IPS DF 6.9 (cell line): ENCODE measurements around the gene YOD1.
A peak's percentile ranks its signal among the peaks of the same experiment; 100 is the strongest.

Source experiments
- DNase-seq: peaks from one replicate; pipeline ENCODE4 v3.0.0-alpha.2; 2013; ENCODE audit warnings: low read depth, low spot score
- H3K27ac ChIP-seq: one replicate; pipeline ENCODE4 v1.5.1; 2013; ENCODE audit warnings: low read length, control low read depth
- H3K27me3 ChIP-seq: 2 replicates; pipeline ENCODE4 v1.6.1; 2013; ENCODE audit warnings: mild to moderate bottlenecking, low read length; ENCODE audit not compliant: control insufficient read depth, insufficient read depth
- H3K36me3 ChIP-seq: 2 replicates; pipeline ENCODE4 v1.6.1; 2013; ENCODE audit warnings: low read length; ENCODE audit not compliant: control insufficient read depth, insufficient read depth
- H3K4me1 ChIP-seq: 2 replicates; pipeline ENCODE4 v1.6.1; 2013; ENCODE audit warnings: low read length; ENCODE audit not compliant: control insufficient read depth, insufficient read depth
- H3K4me3 ChIP-seq: 2 replicates; pipeline ENCODE4 v1.5.1; 2013; ENCODE audit warnings: mild to moderate bottlenecking, low read length
- H3K9me3 ChIP-seq: 2 replicates; pipeline ENCODE4 v1.6.1; 2013; ENCODE audit warnings: low read length, inconsistent platforms; ENCODE audit not compliant: control insufficient read depth, insufficient read depth
- WGBS: extraction: QIAGEN DNeasy Blood & Tissue Kit; methylation state at CpG from one replicate; pipeline ENCODE4 v1.1.7; 2013; ENCODE audit warnings: mixed read lengths, missing lambda C conversion rate; ENCODE audit not compliant: insufficient read length, insufficient coverage; 5-methylcytosine and 5-hydroxymethylcytosine counted together

The YOD1 gene

DNA sequence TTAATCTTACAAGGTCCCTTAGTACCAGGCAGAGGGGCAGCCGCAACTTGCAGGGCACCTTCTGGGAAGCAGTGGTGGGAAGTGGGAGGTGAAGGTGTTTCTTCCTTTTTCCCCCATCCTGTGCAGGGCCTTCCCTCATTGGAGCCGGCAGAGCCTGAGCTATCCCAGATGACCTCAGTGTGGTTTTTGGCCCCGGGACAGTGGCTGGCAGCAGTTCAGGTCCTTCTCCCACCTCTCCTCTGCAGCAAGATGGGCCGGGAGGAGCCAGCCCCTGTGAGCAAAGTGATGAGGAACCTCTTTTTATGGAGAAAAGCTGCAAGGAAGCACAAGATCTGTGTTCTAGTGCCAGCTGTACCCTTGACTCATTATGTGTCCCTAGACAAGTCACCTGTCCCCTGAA is 8.9 kb upstream of the YOD1 start:
- H3K4me1 ChIP-seq = peaks cover 2% of the 10 kb centered on the region; the same call in 1 of the 2 replicates
- no CpG with 5 or more reads among the region's 4 CpGs for WGBS
- no peak overlapping the region for H3K4me3 ChIP-seq
- no peak overlapping the region for H3K27ac ChIP-seq
- no peaks in the 10 kb centered on the region for H3K27me3 ChIP-seq
- H3K36me3 ChIP-seq = peaks cover 7% of the 10 kb centered on the region; the same call in 1 of the 2 replicates
- H3K9me3 ChIP-seq = no peaks in the 10 kb centered on the region
- no peak for DNase-seq

DNA sequence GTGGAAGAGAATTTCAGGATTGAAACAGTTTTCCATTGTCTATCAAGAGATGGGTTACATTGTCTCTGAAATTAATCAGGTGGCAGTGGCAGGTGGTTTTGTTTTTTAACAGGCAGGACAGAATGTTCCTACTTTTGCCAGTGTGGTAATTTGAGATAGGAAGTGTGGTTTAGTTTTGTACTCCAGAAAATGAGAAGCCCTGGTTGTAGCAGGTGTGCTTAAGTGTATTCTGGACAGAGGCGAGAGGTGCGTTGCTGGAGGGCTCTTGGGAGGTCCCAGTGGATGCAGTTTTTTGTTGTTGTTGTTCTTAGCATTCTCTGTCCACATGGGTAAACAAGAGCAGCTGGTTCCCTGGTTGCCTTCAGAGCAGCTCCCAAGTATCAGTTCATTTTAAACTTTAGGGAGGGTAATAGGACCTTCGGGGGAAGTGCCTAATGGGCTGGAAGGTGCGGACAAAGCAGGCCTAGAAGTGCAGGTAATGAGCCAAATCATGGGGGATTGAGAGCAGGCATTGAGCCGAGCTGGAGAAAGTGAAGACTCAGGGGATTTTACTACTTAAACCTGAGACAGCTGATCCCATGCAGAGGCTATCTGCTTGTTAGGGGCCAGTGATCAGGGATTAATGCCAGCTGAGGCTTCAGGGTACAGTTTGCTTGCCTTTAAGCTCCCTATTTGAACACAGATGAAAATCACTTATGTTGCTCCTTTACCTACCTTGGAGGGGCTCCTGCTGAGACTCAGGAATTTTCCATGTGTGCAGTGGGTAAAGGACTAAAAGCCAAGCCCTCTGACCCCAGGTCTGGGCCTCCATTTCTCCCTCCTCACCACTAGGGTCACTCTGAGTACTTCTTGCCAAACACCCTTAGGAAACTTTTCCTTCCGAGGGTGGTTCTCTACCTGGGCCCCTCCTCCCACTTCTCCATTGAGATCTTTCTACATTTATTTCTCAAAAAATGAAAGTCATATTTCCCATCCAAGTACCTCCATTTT is 8.2 kb upstream of the YOD1 start:
- H3K4me1 ChIP-seq = peaks cover 2% of the 10 kb centered on the region; the same call in 1 of the 2 replicates
- no peak overlapping the region for H3K27ac ChIP-seq
- H3K4me3 ChIP-seq = no peak overlapping the region
- no peaks in the 10 kb centered on the region for H3K9me3 ChIP-seq
- H3K36me3 ChIP-seq = peaks cover 7% of the 10 kb centered on the region; the same call in 1 of the 2 replicates
- H3K27me3 ChIP-seq = no peaks in the 10 kb centered on the region
- WGBS = no CpG with 5 or more reads among the region's 6 CpGs
- DNase-seq = no peak

DNA sequence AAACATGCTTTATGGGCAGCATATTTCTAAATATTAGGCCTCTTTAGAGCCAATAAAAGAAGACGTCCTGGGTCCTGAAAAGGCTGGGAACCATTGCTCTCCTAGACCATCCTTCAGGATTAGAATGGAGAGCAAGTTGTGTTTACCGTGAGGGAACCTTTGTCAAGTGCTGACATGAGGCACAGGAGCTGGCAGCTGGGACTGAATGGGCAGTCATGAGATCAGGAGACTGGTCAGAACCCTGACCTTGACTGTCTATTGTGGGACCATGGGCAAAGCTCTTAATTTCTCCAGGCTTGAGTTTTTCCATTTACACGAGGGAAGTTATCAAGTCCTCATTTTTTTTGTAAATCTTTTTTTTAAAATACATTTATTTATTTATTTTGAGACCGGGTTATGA is 7.2 kb upstream of the YOD1 start:
- WGBS = no CpG with 5 or more reads among the region's 4 CpGs
- Histone ChIP-seq H3K27ac (no peak overlapping the region), H3K4me3 (no peak overlapping the region), H3K4me1 (peaks cover 2% of the 10 kb centered on the region; the same call in 1 of the 2 replicates), H3K36me3 (peaks cover 5% of the 10 kb centered on the region; the same call in 1 of the 2 replicates), H3K9me3 (no peaks in the 10 kb centered on the region), H3K27me3 (no peaks in the 10 kb centered on the region)
- no peak for DNase-seq

DNA sequence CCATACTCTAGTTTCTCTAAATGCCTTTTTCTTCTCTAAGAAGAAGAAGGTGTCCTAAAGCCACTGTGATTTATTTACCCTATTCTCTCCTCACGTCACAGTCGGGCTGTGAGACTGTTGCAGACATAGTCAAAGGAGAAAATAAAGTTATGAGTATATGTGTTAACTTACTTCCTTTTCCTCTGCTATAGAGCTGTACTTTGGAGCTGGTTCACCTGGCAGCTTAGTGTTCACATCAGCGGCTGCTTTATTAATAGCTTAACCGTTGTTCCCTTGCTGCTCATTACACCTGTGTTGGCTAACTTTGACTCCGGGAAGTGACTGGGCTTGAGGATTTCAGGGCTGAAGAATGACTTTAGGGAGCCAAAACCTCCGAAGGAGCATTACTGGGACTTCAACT is 5.7 kb upstream of the YOD1 start:
- no CpG with 5 or more reads among the region's 6 CpGs for WGBS
- no peaks in the 10 kb centered on the region for H3K9me3 ChIP-seq
- no peak overlapping the region for H3K27ac ChIP-seq
- no peaks in the 10 kb centered on the region for H3K27me3 ChIP-seq
- no peak overlapping the region for H3K4me3 ChIP-seq
- H3K4me1 ChIP-seq = peaks cover 2% of the 10 kb centered on the region; the same call in 1 of the 2 replicates
- H3K36me3 ChIP-seq = no peaks in the 10 kb centered on the region; the same call in 1 of the 2 replicates
- DNase-seq = no peak

DNA sequence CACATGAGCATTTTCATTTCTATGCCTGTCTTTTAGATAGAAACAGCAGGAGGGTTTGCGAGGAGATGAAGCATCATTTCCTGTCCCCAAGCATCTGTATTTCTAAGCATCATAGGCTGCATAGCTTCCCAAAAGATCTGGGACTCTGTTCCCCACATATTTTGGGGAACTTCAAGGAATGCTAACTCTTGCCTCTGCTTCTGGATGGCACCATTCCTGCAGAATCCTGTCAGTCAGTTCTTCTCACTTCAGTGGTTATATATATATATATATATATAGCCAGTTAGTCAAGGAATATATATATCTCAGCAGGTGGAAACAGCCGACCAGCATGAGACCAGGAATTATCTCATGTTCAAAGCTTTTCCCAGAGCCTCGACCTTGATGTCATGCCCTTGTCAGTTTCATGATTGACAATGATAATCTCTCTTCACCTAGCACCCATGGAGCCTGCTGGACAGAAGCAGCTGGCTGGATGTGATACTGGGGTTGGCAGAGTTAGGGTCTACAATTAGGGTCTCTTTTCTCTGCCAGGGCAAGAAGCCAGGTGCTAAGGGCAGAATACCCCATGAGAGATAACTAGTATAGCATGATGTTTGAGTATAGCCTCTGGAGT is 4.5 kb upstream of the YOD1 start:
- Histone ChIP-seq H3K27me3 (no peaks in the 10 kb centered on the region), H3K4me3 (no peak overlapping the region), H3K4me1 (peaks cover 2% of the 10 kb centered on the region; the same call in 1 of the 2 replicates), H3K36me3 (no peaks in the 10 kb centered on the region), H3K27ac (no peak overlapping the region), H3K9me3 (no peaks in the 10 kb centered on the region)
- DNase-seq = no peak
- no CpG with 5 or more reads among the region's 3 CpGs for WGBS

DNA sequence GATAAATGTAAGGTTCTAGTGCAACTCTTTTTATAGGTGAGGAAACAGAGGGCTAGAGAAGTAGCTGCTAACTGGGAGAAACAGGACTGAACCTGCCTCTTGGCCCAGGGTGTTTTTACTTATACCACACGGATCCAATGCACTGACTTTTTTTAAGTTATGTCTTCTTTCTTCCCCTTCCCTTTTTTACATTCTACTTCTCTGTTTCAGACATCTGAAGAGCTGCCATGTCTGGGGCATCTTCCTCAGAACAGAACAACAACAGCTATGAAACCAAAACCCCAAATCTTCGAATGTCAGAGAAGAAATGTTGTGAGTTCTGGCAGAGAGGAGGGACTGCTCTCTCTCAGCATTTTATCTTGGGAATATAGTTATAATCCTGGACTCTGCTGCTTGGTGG is 3.5 kb upstream of the YOD1 start:
- no CpG with 5 or more reads among the region's 2 CpGs for WGBS
- no peak for DNase-seq
- no peak overlapping the region for H3K4me3 ChIP-seq

DNA sequence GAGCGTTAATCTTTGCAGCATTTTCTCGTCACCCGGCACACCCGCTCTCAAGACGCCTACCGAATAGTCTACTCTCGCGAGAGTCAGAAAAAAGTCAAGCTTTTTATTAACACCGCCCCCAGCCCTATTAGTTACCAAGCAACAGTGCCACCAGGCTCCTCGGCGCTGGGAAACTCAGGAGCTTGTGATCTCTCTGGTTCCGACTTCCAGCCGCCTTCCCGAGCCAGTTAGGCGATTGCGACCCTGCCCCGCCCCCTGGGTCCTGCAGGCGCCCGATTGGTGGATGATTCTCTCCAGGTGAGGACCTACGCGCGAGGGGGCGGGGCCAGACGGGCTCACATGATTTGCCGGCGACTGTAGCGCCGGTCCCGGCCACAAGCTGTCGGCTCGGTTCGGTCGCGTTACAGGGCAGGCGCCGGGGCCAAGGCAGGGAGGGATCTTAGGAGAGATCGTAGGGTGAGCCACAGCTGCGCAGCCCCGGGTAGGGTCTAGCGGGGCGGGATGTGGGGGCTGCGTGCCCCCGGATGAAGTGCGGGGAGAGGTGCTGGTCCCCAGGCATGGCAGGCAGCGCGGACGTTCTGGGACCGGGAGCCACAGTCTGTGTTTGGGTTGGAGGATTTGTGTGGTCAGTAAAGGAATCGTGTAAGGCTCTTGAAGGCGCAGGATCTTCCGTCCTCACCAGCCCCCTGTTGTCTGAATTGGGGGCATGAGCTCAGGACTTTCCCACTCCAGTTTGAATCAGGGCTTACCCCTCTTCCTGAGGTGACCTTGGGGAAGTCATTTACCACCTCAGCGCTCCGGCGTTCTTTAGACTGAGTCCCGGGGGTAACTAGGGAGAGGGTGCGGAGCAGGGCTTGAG is 2.1 kb upstream of the YOD1 start, which contains the start of gene PFKFB2:
PFKFB2 (plus strand) TSS at position 365 of the 859 bp plus-strand sequence. CDS start 1,443 bp downstream, outside the sequence.
- no CpG with 5 or more reads among the region's 56 CpGs for WGBS
- H3K4me3 ChIP-seq = peak within 1 kb of the TSS; percentile 92; the same call in 1 of the 2 replicates

More for the DNA sequence above, 3.5 kb upstream of the YOD1 start:
- Histone ChIP-seq H3K27me3 (no peaks in the 10 kb centered on the region), H3K36me3 (no peaks in the 10 kb centered on the region), H3K9me3 (no peaks in the 10 kb centered on the region), H3K27ac (no peak overlapping the region), H3K4me1 (peaks cover 2% of the 10 kb centered on the region; the same call in 1 of the 2 replicates)

GRCh38 chr1:207050480-207051190 is 373 bp downstream of the YOD1 start:
- WGBS = no CpG with 5 or more reads among the region's 47 CpGs
- Histone ChIP-seq H3K4me1 (no peaks in the 10 kb centered on the region), H3K4me3 (peak overlapping the region; percentile 95), H3K36me3 (peaks cover 10% of the 10 kb centered on the region; the same call in 1 of the 2 replicates), H3K9me3 (no peaks in the 10 kb centered on the region), H3K27ac (no peak overlapping the region), H3K27me3 (no peaks in the 10 kb centered on the region)
- peak; percentile 79 for DNase-seq

More for the DNA sequence above, 2.1 kb upstream of the YOD1 start, which contains the start of gene PFKFB2:
- no peaks in the 10 kb centered on the region for H3K27me3 ChIP-seq
- no peaks in the 10 kb centered on the region for H3K4me1 ChIP-seq
- no peaks in the 10 kb centered on the region for H3K9me3 ChIP-seq
- peak; percentile 98 for DNase-seq
- H3K27ac ChIP-seq = no peak within 1 kb of the TSS
- peaks cover 10% of the 10 kb centered on the region; the same call in 1 of the 2 replicates for H3K36me3 ChIP-seq

DNA sequence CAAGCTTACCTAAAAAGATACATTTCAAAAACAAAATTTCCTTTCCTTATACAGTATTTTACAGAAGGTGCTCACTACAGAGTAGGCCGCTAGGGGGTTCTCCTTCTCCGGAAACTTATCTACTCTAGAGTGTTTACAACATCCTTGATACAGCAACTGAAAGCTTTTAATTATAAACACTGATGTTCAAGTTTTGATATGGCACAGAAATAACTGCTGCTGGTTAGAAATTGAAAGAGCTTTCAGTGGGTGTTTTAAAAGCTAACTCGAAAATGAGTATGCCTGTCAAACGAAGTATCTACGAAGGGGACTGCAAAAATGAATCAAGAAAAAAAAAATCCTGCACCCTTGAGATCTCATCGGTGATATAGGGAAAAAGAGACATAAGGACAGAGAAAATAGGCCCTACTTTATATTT is 1.0 kb downstream of the YOD1 start:
- H3K4me3 ChIP-seq = peak overlapping the region; percentile 95; the same call in 1 of the 2 replicates

More for the DNA sequence above, 1.0 kb downstream of the YOD1 start:
- no CpG with 5 or more reads among the region's 6 CpGs for WGBS
- no peak overlapping the region for H3K27ac ChIP-seq
- no peaks in the 10 kb centered on the region for H3K9me3 ChIP-seq
- no peaks in the 10 kb centered on the region for H3K27me3 ChIP-seq
- H3K36me3 ChIP-seq = peaks cover 10% of the 10 kb centered on the region; the same call in 1 of the 2 replicates
- no peaks in the 10 kb centered on the region for H3K4me1 ChIP-seq
- DNase-seq = no peak
